ENCODE measurements around the gene SPEM2.

The SPEM2 gene

DNA sequence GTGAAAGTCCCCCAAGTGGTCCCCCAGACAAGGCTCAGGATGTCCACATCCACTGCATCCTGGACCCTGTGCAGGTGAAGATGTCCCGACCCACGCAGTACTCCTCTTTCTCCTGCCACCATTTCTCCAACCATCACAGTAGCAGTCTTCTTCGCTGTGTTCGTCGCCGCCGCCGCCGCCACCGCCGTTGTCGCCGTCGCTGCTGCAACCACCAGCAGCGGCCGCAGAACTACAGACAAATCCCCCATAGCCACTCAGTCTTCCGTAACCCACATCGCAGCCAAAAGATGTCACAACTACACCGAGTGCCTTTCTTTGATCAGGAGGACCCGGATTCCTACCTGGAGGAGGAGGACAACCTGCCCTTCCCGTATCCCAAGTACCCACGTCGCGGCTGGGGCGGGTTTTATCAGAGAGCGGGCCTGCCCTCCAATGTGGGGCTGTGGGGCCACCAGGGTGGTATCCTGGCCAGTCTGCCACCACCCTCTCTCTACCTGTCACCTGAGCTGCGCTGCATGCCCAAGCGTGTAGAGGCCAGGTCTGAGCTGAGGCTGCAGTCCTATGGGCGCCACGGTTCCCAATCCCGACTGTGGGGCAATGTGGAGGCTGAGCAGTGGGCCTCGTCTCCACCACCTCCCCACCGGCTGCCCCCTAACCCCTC, 917 bp downstream of the SPEM2 start:
- no peak overlapping the region for H3K4me3 ChIP-seq (ENCODE audit: low read depth, low read length, poor library complexity, severe bottlenecking)
- H3K9me2 ChIP-seq (ENCODE audit: low read depth, low read length): no peaks in the 10 kb centered on the region
- no peaks in the 10 kb centered on the region for H3K36me3 ChIP-seq (ENCODE audit: insufficient read depth, low read length)
- no peaks in the 10 kb centered on the region for H3F3A ChIP-seq (ENCODE audit: insufficient read depth, low read length)
- H3K4me2 ChIP-seq (ENCODE audit: low read length): no peak overlapping the region
- no peaks in the 10 kb centered on the region for H4K20me1 ChIP-seq (ENCODE audit: insufficient read depth, low read length)
- TF ChIP-seq EZH2 (IDR thresholded peaks at IDR 0.05; ENCODE audit: borderline replicate concordance, low read length): no peak
- TF ChIP-seq, protein P1, sequence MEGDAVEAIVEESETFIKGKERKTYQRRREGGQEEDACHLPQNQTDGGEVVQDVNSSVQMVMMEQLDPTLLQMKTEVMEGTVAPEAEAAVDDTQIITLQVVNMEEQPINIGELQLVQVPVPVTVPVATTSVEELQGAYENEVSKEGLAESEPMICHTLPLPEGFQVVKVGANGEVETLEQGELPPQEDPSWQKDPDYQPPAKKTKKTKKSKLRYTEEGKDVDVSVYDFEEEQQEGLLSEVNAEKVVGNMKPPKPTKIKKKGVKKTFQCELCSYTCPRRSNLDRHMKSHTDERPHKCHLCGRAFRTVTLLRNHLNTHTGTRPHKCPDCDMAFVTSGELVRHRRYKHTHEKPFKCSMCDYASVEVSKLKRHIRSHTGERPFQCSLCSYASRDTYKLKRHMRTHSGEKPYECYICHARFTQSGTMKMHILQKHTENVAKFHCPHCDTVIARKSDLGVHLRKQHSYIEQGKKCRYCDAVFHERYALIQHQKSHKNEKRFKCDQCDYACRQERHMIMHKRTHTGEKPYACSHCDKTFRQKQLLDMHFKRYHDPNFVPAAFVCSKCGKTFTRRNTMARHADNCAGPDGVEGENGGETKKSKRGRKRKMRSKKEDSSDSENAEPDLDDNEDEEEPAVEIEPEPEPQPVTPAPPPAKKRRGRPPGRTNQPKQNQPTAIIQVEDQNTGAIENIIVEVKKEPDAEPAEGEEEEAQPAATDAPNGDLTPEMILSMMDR (IDR thresholded peaks at IDR 0.05; ENCODE audit: low read length): no peak
- no peak overlapping the region for H2AFZ ChIP-seq (ENCODE audit: low read length)
- no peaks in the 10 kb centered on the region for H3K27me3 ChIP-seq (ENCODE audit: insufficient read depth, low read length)
- no peak overlapping the region for H3K9ac ChIP-seq (ENCODE audit: low read length)
- H3K27ac ChIP-seq (ENCODE audit: low read depth, low read length, poor library complexity, severe bottlenecking): no peak overlapping the region
- H3K9me3 ChIP-seq (ENCODE audit: low read length): no peaks in the 10 kb centered on the region
- no peaks in the 10 kb centered on the region for H3K79me2 ChIP-seq (ENCODE audit: insufficient read depth, low read length)
- H3K4me1 ChIP-seq (ENCODE audit: insufficient read depth, low read length, severe bottlenecking): no peaks in the 10 kb centered on the region

DNA sequence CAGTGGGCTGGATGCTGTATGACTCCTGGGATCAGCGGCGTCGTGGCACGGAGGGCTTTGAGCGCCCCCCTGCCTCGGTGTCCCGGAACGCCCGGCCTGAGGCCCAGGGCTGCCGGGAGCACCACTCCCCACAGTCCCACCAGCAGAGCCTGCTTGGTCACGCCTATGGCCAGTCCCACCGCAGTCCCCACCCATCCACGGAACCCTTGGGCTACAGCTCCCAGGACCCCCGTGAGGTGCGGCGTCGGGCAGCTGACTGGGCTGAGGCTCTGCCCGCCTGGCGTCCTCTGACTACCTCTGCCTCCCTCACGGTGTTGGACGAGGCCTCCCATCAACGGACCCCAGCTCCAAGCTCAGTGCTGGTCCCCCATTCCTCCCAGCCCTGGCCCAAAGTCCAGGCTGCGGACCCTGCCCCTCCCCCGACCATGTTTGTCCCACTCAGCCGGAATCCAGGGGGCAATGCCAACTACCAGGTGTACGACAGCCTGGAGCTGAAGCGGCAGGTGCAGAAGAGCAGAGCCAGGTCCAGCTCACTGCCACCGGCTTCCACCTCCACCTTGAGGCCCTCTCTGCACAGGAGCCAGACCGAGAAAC, 1.6 kb downstream of the SPEM2 start:
- H3K4me3 ChIP-seq (ENCODE audit: low read depth, low read length, poor library complexity, severe bottlenecking): no peak overlapping the region
- H3K79me2 ChIP-seq (ENCODE audit: insufficient read depth, low read length): no peaks in the 10 kb centered on the region
- no peak overlapping the region for H2AFZ ChIP-seq (ENCODE audit: low read length)
- no peaks in the 10 kb centered on the region for H3K9me3 ChIP-seq (ENCODE audit: low read length)
- H3K9ac ChIP-seq (ENCODE audit: low read length): no peak overlapping the region
- no peaks in the 10 kb centered on the region for H3F3A ChIP-seq (ENCODE audit: insufficient read depth, low read length)
- TF ChIP-seq EZH2 (IDR thresholded peaks at IDR 0.05; ENCODE audit: borderline replicate concordance, low read length): no peak
- TF ChIP-seq, protein P1 (IDR thresholded peaks at IDR 0.05; ENCODE audit: low read length): no peak
- no peaks in the 10 kb centered on the region for H4K20me1 ChIP-seq (ENCODE audit: insufficient read depth, low read length)
- no peak overlapping the region for H3K4me2 ChIP-seq (ENCODE audit: low read length)
- H3K36me3 ChIP-seq (ENCODE audit: insufficient read depth, low read length): no peaks in the 10 kb centered on the region
- H3K4me1 ChIP-seq (ENCODE audit: insufficient read depth, low read length, severe bottlenecking): no peaks in the 10 kb centered on the region
- H3K27me3 ChIP-seq (ENCODE audit: insufficient read depth, low read length): no peaks in the 10 kb centered on the region
- H3K27ac ChIP-seq (ENCODE audit: low read depth, low read length, poor library complexity, severe bottlenecking): no peak overlapping the region
- H3K9me2 ChIP-seq (ENCODE audit: low read depth, low read length): no peaks in the 10 kb centered on the region

- no peak overlapping the region for H3K4me3 ChIP-seq (ENCODE audit: low read depth, low read length, poor library complexity, severe bottlenecking)
- H2AFZ ChIP-seq (ENCODE audit: low read length): no peak overlapping the region
- no peaks in the 10 kb centered on the region for H3K27me3 ChIP-seq (ENCODE audit: insufficient read depth, low read length)
- H3K9me3 ChIP-seq (ENCODE audit: low read length): no peaks in the 10 kb centered on the region
- no peak overlapping the region for H3K27ac ChIP-seq (ENCODE audit: low read depth, low read length, poor library complexity, severe bottlenecking)
- TF ChIP-seq, protein P1 (IDR thresholded peaks at IDR 0.05; ENCODE audit: low read length): no peak
- TF ChIP-seq EZH2 (IDR thresholded peaks at IDR 0.05; ENCODE audit: borderline replicate concordance, low read length): no peak
- no peaks in the 10 kb centered on the region for H3K4me1 ChIP-seq (ENCODE audit: insufficient read depth, low read length, severe bottlenecking)
- H3K36me3 ChIP-seq (ENCODE audit: insufficient read depth, low read length): no peaks in the 10 kb centered on the region
- H3K9ac ChIP-seq (ENCODE audit: low read length): no peak overlapping the region
- no peak overlapping the region for H3K4me2 ChIP-seq (ENCODE audit: low read length)
- no peaks in the 10 kb centered on the region for H3K9me2 ChIP-seq (ENCODE audit: low read depth, low read length)
- H3F3A ChIP-seq (ENCODE audit: insufficient read depth, low read length): no peaks in the 10 kb centered on the region
- no peaks in the 10 kb centered on the region for H3K79me2 ChIP-seq (ENCODE audit: insufficient read depth, low read length)
- no peaks in the 10 kb centered on the region for H4K20me1 ChIP-seq (ENCODE audit: insufficient read depth, low read length)
Measured at GRCh38 chr17:7427549-7427948, 2.1 kb downstream of the SPEM2 start.

Data from OCI-LY1 (cell line).